Measurements from ENCODE around the gene CAMKMT. TPM values are rescaled to one million over a fixed set of nuclear protein-coding genes. Genes with fewer than 3 reads are reported as not detected.
A peak's percentile ranks its signal among the peaks of the same experiment; 100 is the strongest.

CAMKMT gene
- 10 to 100 TPM in 2 of 4 donors, 1 to 10 TPM in 2; 7.6 to 16.2 (median 9.4) TPM for total RNA-seq

GRCh38 chr2:44361330-44362206 lies at the start of gene CAMKMT, which contains the start of gene PREPL:
TSS of gene CAMKMT (plus strand) at chr2:44361947.
TSS of gene PREPL (minus strand) at chr2:44361494. CDS start at chr2:44346342, 15,152 bp downstream.
- no peak for TF ChIP-seq CTCF (IDR thresholded peaks at IDR 0.05)
- DNase-seq (ENCODE audit: low spot score) (peak; percentile 94), ATAC-seq (ENCODE audit: low FRiP score) (peak; percentile 99)

DNA sequence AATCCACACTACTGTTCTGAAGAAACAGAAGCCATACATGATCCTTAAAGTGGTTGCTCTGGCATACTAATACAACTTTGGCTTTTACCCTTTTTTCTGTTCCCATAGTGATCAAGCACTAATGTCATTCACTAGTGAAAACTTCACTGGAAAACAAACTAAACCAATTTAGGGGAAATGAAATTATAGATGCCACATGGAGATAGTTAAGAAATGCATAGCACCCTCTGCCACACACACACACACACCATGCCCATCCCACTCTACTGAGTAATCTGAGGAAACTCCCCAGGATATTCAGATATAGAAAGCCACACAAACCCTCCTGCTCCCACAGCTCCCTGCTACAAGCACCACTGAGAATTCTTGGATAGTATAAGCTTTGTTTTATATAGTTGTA lies 47.4 kb upstream of the CAMKMT start:
- ATAC-seq (ENCODE audit: low FRiP score): no peak
- no peak for DNase-seq (ENCODE audit: low spot score)
- no peak for TF ChIP-seq CTCF (IDR thresholded peaks at IDR 0.05)

GRCh38 chr2:44315945-44316344 lies 45.8 kb upstream of the CAMKMT start:
- no peak for ATAC-seq (ENCODE audit: low FRiP score)
- TF ChIP-seq CTCF (IDR thresholded peaks at IDR 0.05): no peak
- DNase-seq (ENCODE audit: low spot score): no peak

DNA sequence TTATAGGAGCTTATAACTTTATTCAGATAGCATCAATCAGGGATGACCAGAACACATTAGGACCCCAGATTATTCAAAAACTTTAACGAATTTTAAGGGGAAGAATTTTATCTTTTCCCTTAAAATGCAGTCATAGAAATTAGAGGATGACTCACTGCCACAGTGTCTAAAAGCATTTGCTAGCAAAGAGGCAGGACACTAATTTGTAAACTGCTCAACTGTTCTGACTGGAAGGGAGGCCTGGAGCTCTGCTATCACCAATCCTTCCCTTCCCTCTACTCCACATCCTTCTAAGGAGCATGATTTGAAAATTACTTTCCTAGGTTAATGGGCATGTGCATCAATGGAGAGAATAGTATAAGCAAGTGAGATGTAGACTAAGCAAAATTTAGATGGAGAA lies 40.9 kb upstream of the CAMKMT start:
- no peak for TF ChIP-seq CTCF (IDR thresholded peaks at IDR 0.05)
- DNase-seq (ENCODE audit: low spot score): no peak
- no peak for ATAC-seq (ENCODE audit: low FRiP score)

GRCh38 chr2:44321360-44321759 lies 40.4 kb upstream of the CAMKMT start:
- DNase-seq (ENCODE audit: low spot score): no peak
- ATAC-seq (ENCODE audit: low FRiP score): no peak
- no peak for TF ChIP-seq CTCF (IDR thresholded peaks at IDR 0.05)

DNA sequence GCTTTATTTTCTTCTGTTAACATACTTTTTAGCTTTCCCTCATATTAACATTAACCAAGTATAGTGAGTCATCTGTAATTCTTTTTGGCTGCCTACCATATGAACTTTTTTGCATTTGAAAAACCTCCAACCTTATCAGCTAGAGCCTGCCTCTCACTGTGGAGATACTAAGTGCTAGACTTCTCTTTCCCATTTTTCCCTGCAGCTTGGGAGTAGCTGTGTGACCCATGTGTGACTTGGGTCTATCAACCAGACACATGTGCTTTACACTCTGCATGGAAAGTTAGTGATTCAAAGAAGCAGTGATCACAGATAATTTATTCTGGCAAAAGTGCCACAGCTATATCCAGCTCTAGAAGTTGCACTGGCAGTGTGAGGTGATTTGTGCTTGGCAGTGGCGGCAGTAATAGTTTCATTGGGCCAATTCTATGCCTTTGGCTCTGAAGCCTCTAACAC lies 36.7 kb upstream of the CAMKMT start:
- ATAC-seq (ENCODE audit: low FRiP score): peak; percentile 85
- no peak for DNase-seq (ENCODE audit: low spot score)
- no peak for TF ChIP-seq CTCF (IDR thresholded peaks at IDR 0.05)

- TF ChIP-seq CTCF (IDR thresholded peaks at IDR 0.05): no peak
- no peak for DNase-seq (ENCODE audit: low spot score)
- no peak for ATAC-seq (ENCODE audit: low FRiP score)
Measured at GRCh38 chr2:44325897-44326296, 35.9 kb upstream of the CAMKMT start.
